A549 (cell line): ENCODE data around the gene SHISAL2A. TPM values are rescaled to one million over a fixed set of nuclear protein-coding genes. Genes with fewer than 3 reads are reported as not detected.

Experiments used
- ATAC-seq, 2 experiments: fragments of 200-7000 bp in 1 of 2; fragments of >200 bp in 1 of 2; cut with Nextera tagmentation in 1 of 2; cut with Tn5 transposase in 1 of 2; 3 replicates each; pipeline versions ENCODE4 v1.8.0 to v1.9.1; 2018 to 2020; ENCODE audit warnings: mild to moderate bottlenecking in 1 of 2, moderate library complexity in 1 of 2
- CTCF ChIA-PET: fragments of 300-600 bp; sonication (Branson Sonifier 250); formaldehyde crosslinking; extraction: SDS; loops from one replicate; lab custom pipeline; 2021; ENCODE audit warnings: antibody characterized with exemption, inconsistent platforms; lab: Yijun Ruan, JAX
- POLR2A ChIA-PET: fragments of 350-600 bp; formaldehyde crosslinking; extraction: SDS; loops from one replicate; lab custom pipeline; 2021; ENCODE audit warnings: antibody characterized with exemption, inconsistent platforms; lab: Yijun Ruan, JAX
- DNase-seq, 2 experiments: peaks; one replicate each; pipeline versions ENCODE4 v3.0.0 to v3.0.0-alpha.2; 2011 to 2016; ENCODE audit warnings: low read depth in 1 of 2, low spot score in 1 of 2
- FAIRE-seq: peaks from 2 replicates; lab custom pipeline; 2011; peaks lifted over from hg19 to GRCh38; lab: Jason Lieb, UNC
- H3K27ac ChIP-seq, 2 experiments: fragments of >200 bp; sonication (Bioruptor Twin); formaldehyde crosslinking; 3 replicates each; pipeline ENCODE4 v1.5.1; 2016 to 2017
- H3K4me1 ChIP-seq: fragments of >200 bp; sonication (Bioruptor Twin); formaldehyde crosslinking; 3 replicates; pipeline ENCODE4 v1.6.1; 2016
- H3K4me2 ChIP-seq: fragments of >200 bp; sonication (Bioruptor Twin); formaldehyde crosslinking; 3 replicates; pipeline ENCODE4 v1.6.1; 2016
- H3K4me3 ChIP-seq: fragments of >200 bp; sonication (Bioruptor Twin); formaldehyde crosslinking; 3 replicates; pipeline ENCODE4 v1.5.1; 2016
- H3K9me3 ChIP-seq: fragments of >200 bp; sonication (Bioruptor Twin); formaldehyde crosslinking; 3 replicates; pipeline ENCODE4 v1.6.1; 2016
- BCL3 ChIP-seq: fragments of >200 bp; sonication (Bioruptor Twin); formaldehyde crosslinking; IDR thresholded peaks from 3 replicates; pipeline ENCODE4 v1.6.1; 2016
- CBX2 ChIP-seq: fragments of 200-600 bp; sonication (generic); IDR thresholded peaks from 2 replicates; pipeline ENCODE4 v1.6.1; 2016; ENCODE audit warnings: low read depth, mild to moderate bottlenecking, borderline replicate concordance
- CEBPB ChIP-seq, 2 experiments: fragments of >200 bp in 1 of 2; sonication (Bioruptor Twin) in 1 of 2; formaldehyde crosslinking in 1 of 2; IDR thresholded peaks; 2 replicates each; pipeline ENCODE4 v1.6.1; 2012 to 2016
- CHD2 ChIP-seq: fragments of 150-350 bp; IDR thresholded peaks from 2 replicates; pipeline ENCODE4 v1.6.1; 2014; ENCODE audit warnings: low read length; ENCODE audit not compliant: partially characterized antibody
- CHD4 ChIP-seq: fragments of 200-600 bp; sonication (generic); IDR thresholded peaks from 2 replicates; pipeline ENCODE4 v1.6.1; 2016; ENCODE audit warnings: antibody characterized with exemption, mild to moderate bottlenecking, borderline replicate concordance
- CTCF ChIP-seq: fragments of >200 bp; sonication (Bioruptor Twin); formaldehyde crosslinking; IDR thresholded peaks from 3 replicates; pipeline ENCODE4 v1.5.1; 2016
- EHMT2 ChIP-seq: fragments of 200-600 bp; sonication (generic); IDR thresholded peaks from 2 replicates; pipeline ENCODE4 v1.6.1; 2016; ENCODE audit warnings: antibody characterized with exemption, low read depth, mild to moderate bottlenecking, moderate library complexity
- FOSL2 ChIP-seq, 2 experiments: fragments of 450-650 bp in 1 of 2; fragments of >200 bp in 1 of 2; sonication (Bioruptor Twin) in 1 of 2; formaldehyde crosslinking; IDR thresholded peaks; 2 replicates each; pipeline versions ENCODE4 v1.5.0 to v1.6.1; 2016 to 2020; ENCODE audit warnings: mild to moderate bottlenecking in 1 of 2, moderate library complexity in 1 of 2
- GATA3 ChIP-seq: IDR thresholded peaks from 2 replicates; pipeline ENCODE4 v1.6.1; 2012; ENCODE audit warnings: borderline replicate concordance
- HEYL ChIP-seq: fragments of 250-450 bp; sonication (Bioruptor Pico); IDR thresholded peaks from 2 replicates; pipeline ENCODE4 v1.8.0; 2021; ENCODE audit warnings: mild to moderate bottlenecking, moderate library complexity
- HOXA7 ChIP-seq: fragments of 250-450 bp; sonication (Bioruptor Pico); IDR thresholded peaks from 2 replicates; pipeline ENCODE4 v1.5.0; 2020; ENCODE audit warnings: mild to moderate bottlenecking, moderate library complexity
- JUN ChIP-seq, 2 experiments: fragments of >200 bp; sonication (Bioruptor Twin); formaldehyde crosslinking; IDR thresholded peaks; 2 replicates in 1 of 2; 3 replicates in 1 of 2; pipeline ENCODE4 v1.6.1; 2016 to 2017
- KDM1A ChIP-seq: fragments of 200-600 bp; sonication (generic); IDR thresholded peaks from 2 replicates; pipeline ENCODE4 v1.6.1; 2016; ENCODE audit warnings: low read depth, mild to moderate bottlenecking
- MAZ ChIP-seq: fragments of 150-350 bp; IDR thresholded peaks from 2 replicates; pipeline ENCODE4 v1.6.1; 2014; ENCODE audit warnings: antibody characterized with exemption, low read depth, low read length, borderline replicate concordance
- NFE2L2 ChIP-seq: fragments of 150-350 bp; conservative IDR thresholded peaks from 2 replicates; pipeline ENCODE4 v1.6.1; 2014; ENCODE audit warnings: low read length
- PHF8 ChIP-seq: fragments of 200-600 bp; sonication (generic); IDR thresholded peaks from 2 replicates; pipeline ENCODE4 v1.6.1; 2016; ENCODE audit warnings: low read depth, mild to moderate bottlenecking, antibody characterized with exemption, moderate library complexity, borderline replicate concordance
- RAD21 ChIP-seq, 2 experiments: fragments of >200 bp in 1 of 2; sonication (Bioruptor Twin) in 1 of 2; formaldehyde crosslinking in 1 of 2; IDR thresholded peaks in 1 of 2; conservative IDR thresholded peaks in 1 of 2; 2 replicates in 1 of 2; 3 replicates in 1 of 2; pipeline ENCODE4 v1.6.1; 2012 to 2018; ENCODE audit warnings: inconsistent platforms in 1 of 2
- RNF2 ChIP-seq: fragments of 200-600 bp; sonication (generic); IDR thresholded peaks from 2 replicates; pipeline ENCODE4 v1.6.1; 2016; ENCODE audit warnings: low read depth, mild to moderate bottlenecking, antibody characterized with exemption, moderate library complexity, borderline replicate concordance
- SMC3 ChIP-seq: fragments of >200 bp; sonication (Bioruptor Twin); formaldehyde crosslinking; IDR thresholded peaks from 3 replicates; pipeline ENCODE4 v1.6.1; 2018; ENCODE audit warnings: inconsistent platforms
- SREBF2 ChIP-seq: fragments of 450-650 bp; IDR thresholded peaks from 2 replicates; pipeline ENCODE4 v1.6.1; 2014; ENCODE audit warnings: mild to moderate bottlenecking, moderate library complexity
- TFCP2L1 ChIP-seq: fragments of 250-450 bp; sonication (Bioruptor Pico); IDR thresholded peaks from 2 replicates; pipeline ENCODE4 v1.5.0; 2021; ENCODE audit warnings: mild to moderate bottlenecking
- TP53 ChIP-seq: fragments of 250-450 bp; sonication (Bioruptor Pico); IDR thresholded peaks from 2 replicates; pipeline ENCODE4 v1.5.0; 2021; ENCODE audit warnings: mild to moderate bottlenecking, moderate library complexity
- ZC3H11A ChIP-seq: fragments of 450-650 bp; IDR thresholded peaks from 2 replicates; pipeline ENCODE4 v1.6.1; 2014; ENCODE audit warnings: antibody characterized with exemption, mild to moderate bottlenecking
- WGBS: methylation state at CpG from one replicate; pipeline ENCODE4 v1.1.6; 2017; ENCODE audit errors: missing lambda C conversion rate; 5-methylcytosine and 5-hydroxymethylcytosine counted together
- polyA plus RNA-seq, 4 experiments: library from polyadenylated mRNA; depleted of rRNA in 3 of 4; stranded (reverse); fragments of >200 nt; fragmentation: RNase III in 1 of 4; extraction: RNeasy Plus Mini Kit Qiagen cat#74134 plus additional on column Dnase treatment in 1 of 4; gene quantifications; 2 replicates in 3 of 4; 3 replicates in 1 of 4; pipeline ENCODE4 v1.2.3, GENCODE V29; 2011 to 2017
- TF ChIP-seq, protein P1 (sequence below): fragments of 150-350 bp; IDR thresholded peaks from 2 replicates; pipeline ENCODE4 v1.6.1; 2014; ENCODE audit warnings: low read depth, mild to moderate bottlenecking, low read length

Gene SHISAL2A
- polyA plus RNA-seq, 2 of the 4 experiments (the other 2 are of a cell fraction) = not detected

DNA sequence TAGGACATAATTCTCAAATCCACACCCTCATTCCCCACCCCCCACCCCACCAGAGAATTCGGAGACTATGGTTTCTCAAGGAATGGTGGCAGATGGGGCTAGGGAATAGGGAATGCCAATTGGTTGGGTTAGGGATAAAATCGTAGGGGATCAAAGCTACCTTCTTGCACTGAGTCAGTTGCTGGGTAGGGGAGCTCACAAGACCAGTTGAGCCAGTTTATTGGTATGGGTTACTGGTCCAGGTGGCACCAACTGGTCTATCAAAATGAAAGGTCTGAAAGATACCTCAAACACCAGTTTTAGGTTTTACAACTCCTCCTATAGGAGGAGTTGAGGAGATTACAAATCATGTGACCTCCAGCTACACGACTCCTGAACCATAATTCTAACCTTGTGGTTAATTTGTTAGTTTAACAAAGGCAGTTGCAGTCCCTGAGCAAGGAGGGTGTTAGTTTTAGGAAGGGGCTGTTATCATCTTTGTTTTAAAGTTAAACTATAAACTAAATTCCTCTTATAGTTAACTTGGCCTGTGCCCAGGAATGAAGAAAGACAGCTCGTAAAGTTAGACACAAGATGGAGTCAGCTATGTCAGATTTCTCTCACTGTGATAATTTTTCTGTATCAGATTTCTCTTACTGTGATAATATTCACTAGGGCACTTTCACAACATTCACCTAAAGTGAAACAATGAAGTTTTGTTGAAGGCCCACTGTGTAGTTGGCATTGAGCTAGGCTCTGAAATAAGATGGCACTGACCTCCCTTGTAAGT, 2.5 kb downstream of the SHISAL2A start:
- Histone ChIP-seq H3K9me3 (no peaks in the 10 kb centered on the region), H3K27ac (no peak overlapping the region), H3K4me2 (no peak overlapping the region), H3K4me1 (peaks cover 4% of the 10 kb centered on the region; the same call in 1 of the 3 replicates)
- 71% methylated on average over 4 of the region's 4 CpGs for WGBS
- POLR2A ChIA-PET = no interaction called here
- FAIRE-seq (no peak), DNase-seq (no peak), ATAC-seq (no peak)
- TF ChIP-seq FOSL2 (IDR thresholded peaks at IDR 0.05) (no peak), FOSL2 (CRISPR knock-in tag; IDR thresholded peaks at IDR 0.05) (no peak), CHD2 (no peak), EHMT2 (no peak), SREBF2 (no peak), BCL3 (no peak), TFCP2L1 (CRISPR knock-in tag) (no peak), CEBPB (IDR thresholded peaks at IDR 0.05) (no peak), MAZ (no peak)
- TF ChIP-seq, protein P1, sequence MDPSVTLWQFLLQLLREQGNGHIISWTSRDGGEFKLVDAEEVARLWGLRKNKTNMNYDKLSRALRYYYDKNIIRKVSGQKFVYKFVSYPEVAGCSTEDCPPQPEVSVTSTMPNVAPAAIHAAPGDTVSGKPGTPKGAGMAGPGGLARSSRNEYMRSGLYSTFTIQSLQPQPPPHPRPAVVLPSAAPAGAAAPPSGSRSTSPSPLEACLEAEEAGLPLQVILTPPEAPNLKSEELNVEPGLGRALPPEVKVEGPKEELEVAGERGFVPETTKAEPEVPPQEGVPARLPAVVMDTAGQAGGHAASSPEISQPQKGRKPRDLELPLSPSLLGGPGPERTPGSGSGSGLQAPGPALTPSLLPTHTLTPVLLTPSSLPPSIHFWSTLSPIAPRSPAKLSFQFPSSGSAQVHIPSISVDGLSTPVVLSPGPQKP = no peak
- TF ChIP-seq, all 56 proteins: peak for 0
- CTCF ChIA-PET = interaction anchor here (0.6 to 0.7 kb wide), 2 partner anchors 23 to 329 kb away, joined by 3 to 4 read pairs; no protein-coding TSS in a partner anchor
- H3K4me3 ChIP-seq = no peak overlapping the region

DNA sequence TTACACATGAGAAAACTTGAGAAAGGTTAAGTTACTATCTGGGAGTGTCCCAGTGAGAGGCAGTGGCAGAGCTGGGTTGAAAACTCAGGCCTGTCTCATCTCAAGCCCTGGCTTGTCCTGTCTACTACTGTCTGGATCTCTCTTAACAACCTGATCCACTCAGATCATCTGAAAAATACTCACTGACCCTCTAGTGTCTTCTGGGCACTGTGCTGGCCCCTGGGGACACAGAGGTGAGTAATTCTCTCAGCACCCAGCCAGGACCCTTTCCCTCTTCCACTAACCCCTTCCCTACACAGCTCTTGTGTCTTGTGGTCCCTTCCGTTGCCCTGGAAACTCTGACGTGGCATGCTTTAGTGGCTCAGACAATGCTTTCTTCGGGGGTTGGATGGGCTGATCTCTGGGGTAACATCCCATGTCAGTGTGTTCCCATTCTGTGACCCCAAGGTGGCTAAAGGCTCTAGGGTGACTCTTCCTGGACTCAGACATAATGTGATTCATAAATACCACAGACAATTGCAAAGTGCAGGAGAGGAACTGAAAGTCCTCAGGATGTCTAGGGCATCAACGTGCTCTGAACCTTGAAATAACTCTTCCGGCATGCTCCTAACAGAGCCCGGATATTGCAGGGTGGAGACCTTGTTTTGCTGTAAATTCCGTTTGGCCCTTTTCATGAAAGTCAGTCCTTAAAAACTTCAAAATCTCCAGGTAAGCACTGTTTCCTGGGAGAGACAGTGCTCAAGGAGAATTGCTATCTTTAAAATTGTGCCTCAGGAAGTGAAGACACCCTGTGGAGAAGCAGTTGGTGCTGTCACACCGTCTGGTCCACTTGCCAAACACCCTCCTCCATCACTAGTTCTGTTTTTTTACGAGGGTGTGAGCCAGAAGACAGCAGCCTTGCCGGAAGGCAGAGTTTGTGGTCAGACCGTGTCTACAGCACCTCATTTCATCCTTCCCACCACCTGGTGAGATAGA, 4.0 kb downstream of the SHISAL2A start:
- Histone ChIP-seq H3K9me3 (no peaks in the 10 kb centered on the region), H3K27ac (peak overlapping the region in 1 of 2 experiments; percentile 36; a peak in 1 of 6 replicates)
- TF ChIP-seq RAD21 (conservative IDR thresholded peaks at IDR 0.05 in 1 of 2, IDR thresholded peaks at IDR 0.05 in 1 of 2) (no peak), RNF2 (no peak), HOXA7 (CRISPR knock-in tag) (no peak), HEYL (no peak), FOSL2 (IDR thresholded peaks at IDR 0.05) (no peak), FOSL2 (CRISPR knock-in tag; IDR thresholded peaks at IDR 0.05) (no peak), BCL3 (no peak), SREBF2 (no peak), CBX2 (no peak)
- TF ChIP-seq, all 56 proteins: peak for 0
- ChIA-PET CTCF (interaction anchor here (0.6 kb wide), 1 partner anchor 101 kb away, joined by 3 read pairs; no protein-coding TSS in a partner anchor), POLR2A (no interaction called here)
- FAIRE-seq = no peak
- no peak; a peak in 1 of 6 replicates for ATAC-seq
- H3K4me2 ChIP-seq = peak overlapping the region; percentile 3; the same call in 1 of the 3 replicates
- WGBS = 64% methylated on average over 11 of the region's 11 CpGs
- no peak overlapping the region for H3K4me3 ChIP-seq
- peaks cover 4% of the 10 kb centered on the region; the same call in 1 of the 3 replicates for H3K4me1 ChIP-seq
- DNase-seq = no peak

- Histone ChIP-seq H3K4me3 (no peak overlapping the region), H3K4me1 (peaks cover 4% of the 10 kb centered on the region; the same call in 1 of the 3 replicates), H3K4me2 (no peak overlapping the region), H3K27ac (peak overlapping the region in 1 of 2 experiments; percentile 29; a peak in 1 of 6 replicates), H3K9me3 (no peaks in the 10 kb centered on the region)
- POLR2A ChIA-PET = no interaction called here
- no peak for DNase-seq
- CTCF ChIA-PET = no interaction called here
- no peak for ATAC-seq
- no peak for FAIRE-seq
- 70% methylated on average over 4 of the region's 4 CpGs for WGBS
- TF ChIP-seq TP53 (CRISPR knock-in tag) = no peak
- no peak for TF ChIP-seq ZC3H11A
- no peak for TF ChIP-seq SMC3
- TF ChIP-seq GATA3 = no peak
- TF ChIP-seq CHD4 = no peak
- no peak for TF ChIP-seq EHMT2
- no peak for TF ChIP-seq KDM1A
- no peak for TF ChIP-seq NFE2L2
- no peak for TF ChIP-seq RNF2
- TF ChIP-seq JUN (IDR thresholded peaks at IDR 0.05) = no peak
- no peak for TF ChIP-seq CHD2
- no peak for TF ChIP-seq CTCF
- no peak for TF ChIP-seq PHF8
- TF ChIP-seq TFCP2L1 (CRISPR knock-in tag) = no peak
- no peak for TF ChIP-seq CEBPB (IDR thresholded peaks at IDR 0.05)
Measured at GRCh38 chr1:52637946-52638345, 5.0 kb downstream of the SHISAL2A start.
